Kidney capillary endothelial cell (primary cell): ENCODE measurements around the gene MYT1.

ENCODE experiments used
- DNase-seq: peaks from one replicate; pipeline ENCODE4 v3.0.0-alpha.2; 2018; ENCODE audit warnings: low spot score

The MYT1 gene

GRCh38 chr20:64247970-64248841, 84.0 kb downstream of the MYT1 start:
- DNase-seq: no peak

DNA sequence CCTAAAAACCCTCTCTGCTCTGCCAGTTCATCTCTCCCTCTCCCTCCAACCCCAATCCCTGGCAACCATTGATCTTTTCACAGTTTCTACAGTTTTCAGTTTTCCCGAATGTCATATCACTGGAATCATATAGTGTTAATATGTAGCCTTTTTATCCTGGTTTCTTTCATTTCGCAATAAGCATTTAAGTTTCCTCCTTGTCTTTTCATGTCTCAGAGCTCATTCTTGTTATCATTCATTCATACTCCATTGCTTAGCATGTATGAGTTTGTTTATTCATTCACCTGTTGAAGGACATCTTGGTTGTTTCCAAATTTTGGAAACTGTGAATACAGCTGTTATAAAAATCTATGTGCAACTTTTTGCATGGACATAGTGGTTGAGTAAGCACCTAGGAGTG, 85.8 kb downstream of the MYT1 start:
- no peak for DNase-seq

- DNase-seq: no peak
These were observed 88.7 kb downstream of the MYT1 start for GRCh38 chr20:64253000-64253383.

DNA sequence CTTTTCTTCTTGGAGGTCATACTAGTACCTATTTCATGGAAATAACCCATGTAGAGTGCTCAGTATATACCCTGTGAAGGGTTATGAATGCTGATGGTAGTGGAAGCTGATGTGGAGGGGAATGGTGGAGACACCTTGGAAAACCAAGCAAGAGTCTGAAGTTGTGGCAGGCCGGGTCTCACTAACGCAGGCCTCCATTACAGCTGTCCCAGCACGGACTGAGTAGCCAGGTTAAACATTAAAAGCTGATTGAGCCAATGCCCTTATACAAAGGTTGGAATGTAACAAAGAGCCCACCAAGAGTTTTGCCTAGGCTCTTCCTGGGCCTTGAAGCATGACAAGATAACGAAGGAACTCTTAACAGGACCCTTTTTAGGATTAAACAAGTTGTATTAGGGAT, 89.2 kb downstream of the MYT1 start:
- DNase-seq: no peak

DNA sequence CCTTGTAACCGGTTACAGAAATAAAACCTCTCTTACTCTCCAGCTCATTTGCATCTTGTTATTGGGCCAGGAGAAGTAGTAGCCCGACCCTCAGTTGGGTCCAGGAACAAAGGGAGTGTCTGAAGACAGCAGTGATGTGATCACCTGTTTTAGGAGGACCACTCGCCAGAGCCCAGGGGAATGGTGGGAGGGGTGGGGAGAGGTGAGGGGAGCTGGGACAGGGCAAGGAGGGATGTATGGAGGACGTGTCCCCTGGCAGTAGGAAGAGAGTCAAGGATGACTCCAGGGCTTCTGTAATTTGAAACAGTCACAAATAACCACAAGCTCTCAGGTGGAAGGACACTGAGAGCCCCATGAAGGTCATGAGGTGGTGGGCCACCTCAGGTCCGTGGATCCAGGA, 89.9 kb downstream of the MYT1 start:
- DNase-seq: no peak

DNA sequence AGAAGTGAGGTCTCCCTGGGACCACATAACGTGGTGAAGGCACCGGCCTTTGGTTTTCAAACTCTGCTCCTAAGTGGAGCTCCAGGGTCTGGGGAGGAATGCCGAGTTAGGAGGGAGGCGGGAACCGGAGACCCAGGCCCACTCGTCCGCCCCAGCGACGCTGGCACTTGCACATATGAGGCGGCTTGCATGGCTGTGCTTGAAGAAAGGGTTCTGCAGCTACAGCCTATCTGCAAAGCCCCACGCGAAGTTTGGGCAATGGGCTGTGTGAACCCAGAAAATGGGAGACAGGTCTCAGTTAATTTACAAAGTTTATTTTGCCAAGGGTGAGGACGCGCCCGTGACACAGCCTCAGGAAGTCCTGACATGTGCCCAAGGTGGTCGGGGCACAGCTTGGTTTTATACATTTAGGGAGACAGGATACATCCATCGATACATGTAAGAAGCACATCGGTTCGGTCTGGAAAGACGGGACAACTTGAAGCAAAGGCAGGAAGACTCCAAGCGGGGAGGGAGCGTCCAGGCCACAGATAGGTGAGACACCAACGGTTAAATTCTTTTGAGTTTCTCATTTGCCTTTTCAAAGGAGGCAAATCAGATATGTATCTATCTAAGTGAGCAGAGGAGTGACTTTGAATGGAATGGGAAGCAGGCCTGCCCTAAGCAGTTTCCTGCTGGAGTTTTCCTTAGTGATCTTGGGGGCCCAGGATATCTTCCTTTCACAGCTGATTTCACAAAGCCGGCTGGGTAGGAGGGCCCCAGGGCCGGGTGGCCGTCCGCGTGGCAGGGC, 90.5 kb downstream of the MYT1 start:
- peak; percentile 11 for DNase-seq

GRCh38 chr20:64255361-64256281, 91.4 kb downstream of the MYT1 start, which contains the start of gene PCMTD2:
PCMTD2 (plus strand) TSS chr20:64255748; CDS start chr20:64259966, 4,218 bp downstream.
- DNase-seq: peak; percentile 91

GRCh38 chr20:64256282-64256935, 92.2 kb downstream of the MYT1 start:
- peak; percentile 7 for DNase-seq

- DNase-seq: no peak
These were observed 93.0 kb downstream of the MYT1 start for GRCh38 chr20:64257107-64257757.

DNA sequence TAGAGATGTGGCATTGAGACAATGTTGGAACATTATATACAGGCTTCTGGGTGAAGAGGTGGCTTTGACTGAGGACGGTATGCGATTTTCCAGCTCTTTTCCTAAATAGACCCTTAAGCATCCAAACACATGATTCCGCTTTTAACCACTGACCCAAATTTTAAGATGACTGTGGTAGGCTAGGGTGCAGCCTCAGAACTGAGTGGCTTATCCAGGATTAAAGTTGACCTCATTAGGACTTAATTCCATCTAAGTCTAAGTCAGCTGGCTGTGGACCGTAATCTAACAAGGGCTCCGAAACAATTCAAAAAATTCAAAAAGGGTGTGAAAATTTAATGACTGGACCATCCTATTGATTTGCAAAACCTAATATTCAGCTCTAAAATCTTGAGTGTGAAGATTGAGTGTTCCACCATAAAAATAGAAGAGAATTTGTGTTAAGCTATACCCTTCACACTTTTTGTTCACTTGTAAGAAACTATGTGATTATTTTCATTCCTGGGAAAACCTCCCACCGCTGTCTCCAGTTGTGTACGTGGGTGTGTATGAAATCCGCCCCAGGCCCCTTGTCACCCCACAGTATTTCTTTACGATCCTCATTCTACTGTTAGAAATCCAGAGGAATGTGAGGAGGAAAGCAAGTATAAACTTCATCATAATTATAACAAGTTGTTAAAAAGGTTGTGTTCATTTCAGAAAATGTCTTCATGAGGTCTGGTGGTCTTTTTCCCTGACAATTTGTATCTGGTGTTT, 94.0 kb downstream of the MYT1 start:
- DNase-seq: no peak

DNA sequence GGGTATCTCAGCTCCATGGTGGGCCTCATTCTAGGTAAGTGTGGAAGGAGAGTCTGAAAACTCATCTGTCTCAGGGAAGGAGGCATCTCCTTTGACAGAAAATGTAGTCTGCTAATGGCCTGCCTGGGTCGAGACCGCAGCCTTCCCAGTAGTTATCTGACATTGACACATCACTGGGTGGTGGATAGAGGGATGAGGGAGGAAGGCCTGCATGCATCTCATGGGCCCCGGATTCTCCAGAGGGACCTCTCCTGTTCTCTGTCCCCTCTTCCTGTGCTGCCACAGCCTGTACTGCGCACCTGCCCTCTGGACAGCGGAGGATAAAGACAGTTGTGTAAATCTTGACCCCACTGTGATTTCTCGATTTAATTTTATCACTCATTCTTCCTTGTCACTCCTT, 96.0 kb downstream of the MYT1 start:
- DNase-seq: no peak

- peak; percentile 13 for DNase-seq
These were observed 96.9 kb downstream of the MYT1 start for GRCh38 chr20:64261138-64261537.

DNA sequence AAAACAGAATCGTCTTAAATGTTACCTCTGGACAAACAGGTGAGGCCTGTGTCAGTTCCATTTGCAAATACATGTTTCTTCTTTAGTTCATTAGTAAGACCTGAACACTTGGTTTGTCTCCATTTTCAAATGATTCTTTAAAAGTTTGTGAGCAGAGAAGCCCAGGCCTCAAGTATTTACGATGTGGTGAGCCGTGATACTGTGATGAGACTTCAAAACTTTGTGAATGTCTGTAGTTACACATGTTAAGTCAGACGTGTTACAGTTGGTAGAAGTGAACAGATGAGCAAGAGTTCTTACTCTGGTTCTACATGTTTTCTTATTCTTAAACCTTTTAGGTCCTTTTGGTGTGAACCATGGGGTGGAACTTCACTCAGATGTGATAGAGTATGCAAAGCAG, 99.8 kb downstream of the MYT1 start:
- no peak for DNase-seq

- no peak for DNase-seq
These were observed 100.9 kb downstream of the MYT1 start for GRCh38 chr20:64265201-64265600.

DNA sequence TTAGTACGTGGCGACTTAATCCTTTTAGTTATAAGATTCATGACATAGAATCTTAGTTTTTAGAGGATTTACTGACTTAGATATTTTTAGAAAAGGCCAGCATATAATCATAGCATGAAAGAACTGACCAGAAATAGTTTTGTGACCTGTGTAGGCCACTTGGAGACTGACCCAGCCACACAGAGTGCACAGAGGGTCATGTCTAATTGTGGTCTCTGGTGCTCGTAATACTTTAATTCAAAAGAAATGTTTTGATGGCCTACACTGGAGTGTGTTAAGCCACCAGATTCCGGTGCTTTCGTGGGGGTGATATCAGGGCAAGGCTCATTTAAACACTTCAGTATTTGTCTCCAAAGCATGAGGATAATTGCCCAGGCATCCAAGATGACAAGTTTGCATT, 102.7 kb downstream of the MYT1 start:
- no peak for DNase-seq

DNA sequence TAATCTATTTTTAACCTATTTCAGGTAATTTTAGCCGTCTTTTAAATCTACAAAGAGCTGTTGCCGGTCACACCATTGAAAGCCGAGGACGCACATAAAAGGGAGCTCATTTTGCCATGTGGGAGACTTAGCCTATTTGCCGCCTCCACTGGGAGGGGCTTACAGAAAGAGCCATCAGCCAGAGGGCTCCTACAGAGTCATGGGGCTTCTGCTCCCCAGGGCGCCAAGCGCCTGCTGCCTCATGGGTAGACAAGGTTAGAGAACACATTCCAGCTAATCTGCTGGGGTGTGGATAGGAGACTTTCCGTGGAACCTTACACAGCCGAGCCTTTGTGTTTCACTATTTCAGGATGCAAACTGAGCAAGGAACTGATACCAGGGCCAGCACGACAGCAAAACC, 103.9 kb downstream of the MYT1 start:
- no peak for DNase-seq

DNA sequence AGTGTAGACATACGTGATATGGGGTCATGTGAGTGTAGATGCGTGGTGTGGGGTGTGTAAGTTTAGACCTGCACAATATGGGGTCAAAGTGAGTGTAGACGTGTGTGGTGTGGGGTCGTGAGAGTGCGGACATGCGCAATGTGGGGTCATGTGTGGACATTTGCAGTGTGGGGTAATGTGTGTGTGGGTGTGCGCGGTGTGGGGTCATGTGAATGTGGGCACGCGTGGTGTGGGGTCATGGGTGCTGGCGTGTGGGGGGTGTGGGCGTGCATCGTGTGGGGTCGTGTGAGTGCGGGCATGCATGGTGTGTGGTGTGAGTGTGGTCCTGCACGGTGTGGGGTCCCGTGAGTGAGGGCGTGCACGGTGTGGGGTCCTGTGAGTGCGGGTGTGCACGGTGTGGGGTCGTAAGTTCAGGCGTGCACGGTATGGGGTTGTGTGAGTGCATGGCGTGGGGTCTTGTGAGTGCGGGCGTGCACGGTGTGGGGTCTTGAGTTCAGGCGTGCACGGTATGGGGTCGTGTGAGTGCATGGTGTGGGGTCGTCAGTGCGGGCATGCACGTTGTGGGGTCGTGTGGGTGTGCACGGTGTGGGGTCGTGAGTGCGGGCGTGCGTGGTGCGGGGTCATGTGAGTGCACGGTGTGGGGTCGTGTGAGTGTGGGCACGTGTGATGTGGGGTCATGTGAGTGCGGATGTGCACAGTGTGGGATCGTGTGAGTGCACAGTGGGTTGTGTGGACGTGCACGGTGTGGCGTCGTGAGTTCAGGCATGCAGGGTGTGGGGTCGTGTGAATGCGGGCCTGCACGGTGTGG, 105.6 kb downstream of the MYT1 start:
- DNase-seq: no peak

- no peak for DNase-seq
These were observed 107.4 kb downstream of the MYT1 start for GRCh38 chr20:64271636-64272035.

GRCh38 chr20:64273109-64273508, 108.9 kb downstream of the MYT1 start:
- DNase-seq: no peak
